HL-60 (cell line): ENCODE data around the gene PLXNA2.

Experiments used
- POLR2AphosphoS5 ChIP-seq: IDR thresholded peaks from 2 replicates; pipeline ENCODE4 v1.6.1; 2012; ENCODE audit warnings: low read depth
- TF ChIP-seq, protein P1 (sequence below): IDR thresholded peaks from one replicate; pipeline ENCODE4 v1.5.1; 2011; ENCODE audit warnings: low read length, control low read depth, inconsistent platforms; ENCODE audit not compliant: insufficient read depth

- TF ChIP-seq, protein P1, sequence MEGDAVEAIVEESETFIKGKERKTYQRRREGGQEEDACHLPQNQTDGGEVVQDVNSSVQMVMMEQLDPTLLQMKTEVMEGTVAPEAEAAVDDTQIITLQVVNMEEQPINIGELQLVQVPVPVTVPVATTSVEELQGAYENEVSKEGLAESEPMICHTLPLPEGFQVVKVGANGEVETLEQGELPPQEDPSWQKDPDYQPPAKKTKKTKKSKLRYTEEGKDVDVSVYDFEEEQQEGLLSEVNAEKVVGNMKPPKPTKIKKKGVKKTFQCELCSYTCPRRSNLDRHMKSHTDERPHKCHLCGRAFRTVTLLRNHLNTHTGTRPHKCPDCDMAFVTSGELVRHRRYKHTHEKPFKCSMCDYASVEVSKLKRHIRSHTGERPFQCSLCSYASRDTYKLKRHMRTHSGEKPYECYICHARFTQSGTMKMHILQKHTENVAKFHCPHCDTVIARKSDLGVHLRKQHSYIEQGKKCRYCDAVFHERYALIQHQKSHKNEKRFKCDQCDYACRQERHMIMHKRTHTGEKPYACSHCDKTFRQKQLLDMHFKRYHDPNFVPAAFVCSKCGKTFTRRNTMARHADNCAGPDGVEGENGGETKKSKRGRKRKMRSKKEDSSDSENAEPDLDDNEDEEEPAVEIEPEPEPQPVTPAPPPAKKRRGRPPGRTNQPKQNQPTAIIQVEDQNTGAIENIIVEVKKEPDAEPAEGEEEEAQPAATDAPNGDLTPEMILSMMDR, result no peak
- TF ChIP-seq POLR2AphosphoS5, result no peak
Observed at GRCh38 chr1:208084220-208084619, 160.0 kb downstream of the PLXNA2 start.
